Endothelial cell of umbilical vein (primary cell): Measurements from ENCODE around the gene FABP7. TPM values are rescaled to one million over a fixed set of nuclear protein-coding genes. Genes with fewer than 3 reads are reported as not detected.

ENCODE experiments used
- BruUV-seq: library from RNA; stranded (reverse); fragments of 400-500 nt; replicated peaks from 2 replicates; lab custom pipeline; 2021; lab: Mats Ljungman, UMichigan
- CTCF ChIA-PET: fragments of 300-600, 350-600 bp; sonication (Branson Sonifier 250); formaldehyde crosslinking; loops from one replicate; lab custom pipeline; 2021; ENCODE audit warnings: antibody characterized with exemption, inconsistent platforms; lab: Charles Lee
- POLR2A ChIA-PET: fragments of 300-600, 350-600 bp; sonication (Branson Sonifier 250); formaldehyde crosslinking; loops from one replicate; lab custom pipeline; 2021; ENCODE audit warnings: antibody characterized with exemption, inconsistent platforms; lab: Charles Lee
- DNase-seq: peaks from one replicate; pipeline ENCODE4 v3.0.0-alpha.2; 2011; ENCODE audit warnings: low read depth, low spot score
- FAIRE-seq: peaks from 2 replicates; lab custom pipeline; 2011; peaks lifted over from hg19 to GRCh38; lab: Jason Lieb, UNC
- H2AFZ ChIP-seq: 2 replicates; pipeline ENCODE4 v1.6.0; 2012; ENCODE audit warnings: low read depth, low read length, control low read depth, inconsistent platforms
- H3K27ac ChIP-seq: 2 replicates; pipeline ENCODE4 v1.5.1; 2011; ENCODE audit warnings: low read depth, mild to moderate bottlenecking, control low read depth, low read length, moderate library complexity; ENCODE audit not compliant: insufficient read depth
- H3K27me3 ChIP-seq, 2 experiments: 2 replicates each; pipeline versions ENCODE4 v1.6.0 to v1.6.1; 2011; ENCODE audit warnings: low read length in 2 of 2, mixed read lengths in 1 of 2; ENCODE audit not compliant: control insufficient read depth in 2 of 2, insufficient read depth in 2 of 2
- H3K36me3 ChIP-seq, 2 experiments: 2 replicates in 1 of 2; 3 replicates in 1 of 2; pipeline ENCODE4 v1.5.1; 2011; ENCODE audit warnings: low read length in 2 of 2, mild to moderate bottlenecking in 1 of 2, moderate library complexity in 1 of 2; ENCODE audit not compliant: control insufficient read depth in 2 of 2, insufficient read depth in 2 of 2; ENCODE audit errors: extremely low read depth in 1 of 2
- H3K4me1 ChIP-seq: 3 replicates; pipeline ENCODE4 v1.5.1; 2011; ENCODE audit warnings: mild to moderate bottlenecking, low read length; ENCODE audit not compliant: control insufficient read depth, insufficient read depth; ENCODE audit errors: extremely low read depth
- H3K4me2 ChIP-seq: 2 replicates; pipeline ENCODE4 v1.6.1; 2011; ENCODE audit warnings: low read length, control low read depth, mixed read lengths; ENCODE audit not compliant: insufficient read depth
- H3K4me3 ChIP-seq, 3 experiments: fragments of 200-600 bp in 1 of 3; sonication (generic), shearing (Covaris generic) in 1 of 3; replicated peaks in 1 of 3; 2 replicates each; pipeline ENCODE4 v1.5.1; 2011 to 2016; ENCODE audit warnings: control low read depth in 3 of 3, low read length in 3 of 3, mild to moderate bottlenecking in 2 of 3, inconsistent platforms in 1 of 3, low read depth in 1 of 3, moderate library complexity in 1 of 3; ENCODE audit not compliant: insufficient read depth in 1 of 3
- H3K79me2 ChIP-seq: 2 replicates; pipeline ENCODE4 v1.6.0; 2012; ENCODE audit warnings: low read length, inconsistent platforms; ENCODE audit not compliant: control insufficient read depth, insufficient read depth
- H3K9ac ChIP-seq: replicated peaks from 2 replicates; pipeline ENCODE3; 2011; ENCODE audit warnings: low read length, control low read depth; ENCODE audit not compliant: insufficient read depth; ENCODE audit errors: extremely low read depth
- H3K9me1 ChIP-seq: replicated peaks from 3 replicates; pipeline ENCODE4 v1.6.0; 2011; ENCODE audit warnings: mild to moderate bottlenecking, low read length; ENCODE audit not compliant: control insufficient read depth, insufficient read depth; ENCODE audit errors: extremely low read depth
- H3K9me3 ChIP-seq: replicated peaks from 2 replicates; pipeline ENCODE4 v1.5.1; 2012; ENCODE audit warnings: low read length, inconsistent platforms; ENCODE audit not compliant: control insufficient read depth, insufficient read depth
- H4K20me1 ChIP-seq: replicated peaks from 2 replicates; pipeline ENCODE3; 2011; ENCODE audit warnings: mild to moderate bottlenecking, low read length; ENCODE audit not compliant: control insufficient read depth, insufficient read depth; ENCODE audit errors: extremely low read depth
- GATA2 ChIP-seq: IDR thresholded peaks from 2 replicates; pipeline ENCODE4 v1.7.0; 2011; ENCODE audit warnings: low read depth, mild to moderate bottlenecking, moderate library complexity, mixed read lengths, low read length; ENCODE audit not compliant: insufficient read length, insufficient read depth
- dilution Hi-C: fragments of 300-500 bp; cut with MboI; formaldehyde crosslinking; loops from one replicate; pipeline ENCODE4 v1.15.0; 2019; ENCODE audit warnings: low sequenced_read_pairs; ENCODE audit not compliant: extremely low pct_ligation_motif_present
- intact Hi-C: fragments of 100-400 bp; cut with micrococcal nuclease; formaldehyde crosslinking; loops from one replicate; pipeline ENCODE4 v1.10.0; 2022
- polyA plus RNA-seq, 4 experiments: library from polyadenylated mRNA; depleted of rRNA in 3 of 4; stranded (reverse) in 3 of 4; unstranded in 1 of 4; fragments of >200 nt; gene quantifications; 2 replicates each; pipeline versions ENCODE4 v1.2.1 to v1.2.3, GENCODE V29; 2011 to 2012; ENCODE audit warnings: missing spikeins in 1 of 4
- total RNA-seq: library from RNA; stranded (reverse); gene quantifications from 2 replicates; pipeline ENCODE4 v1.2.3, GENCODE V29; 2021
- TF ChIP-seq, protein P1 (sequence below), 2 donors: IDR thresholded peaks; 1 replicate in 1 of 2; 2 replicates in 1 of 2; pipeline ENCODE4 v1.5.1; 2011; ENCODE audit warnings: low read length in 2 of 2, mild to moderate bottlenecking in 2 of 2, moderate library complexity in 2 of 2, control low read depth in 1 of 2, inconsistent platforms in 1 of 2, low read depth in 1 of 2; ENCODE audit not compliant: insufficient read depth in 1 of 2; ENCODE audit errors: extremely low read depth in 1 of 2

FABP7 gene
- total and polyA plus RNA-seq, 2 donors (not counting 3 experiments of a cell fraction or from before 2014, with no cell fraction given): not detected

DNA sequence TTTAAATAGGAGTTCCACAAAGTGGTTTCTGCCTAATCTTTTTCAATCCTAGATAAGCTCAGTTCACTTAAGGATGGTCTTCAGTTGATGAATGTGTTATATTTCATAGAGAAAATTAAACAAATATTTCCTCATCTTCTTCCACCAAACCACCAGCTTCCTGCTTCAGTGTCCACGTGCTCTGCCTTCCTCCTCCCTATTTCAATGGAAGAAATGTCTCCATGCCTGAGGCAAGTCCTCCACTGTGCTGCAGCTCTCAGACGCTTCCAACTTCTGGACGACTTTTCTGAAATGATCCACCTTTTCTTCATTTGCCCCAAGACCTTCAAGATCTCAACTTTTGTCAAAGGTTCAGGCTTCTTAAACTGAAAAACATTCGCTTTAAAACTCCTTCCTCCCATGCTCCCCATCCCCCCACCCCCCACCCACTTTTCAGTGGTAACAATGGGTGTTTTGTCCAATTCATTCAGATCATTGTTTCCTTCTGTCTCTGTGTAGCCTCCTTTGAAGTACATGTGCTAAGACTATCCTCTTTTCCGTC is 25.3 kb upstream of the FABP7 start:
- H3K79me2 ChIP-seq: no peaks in the 10 kb centered on the region
- no peak for TF ChIP-seq GATA2
- H3K4me1 ChIP-seq: no peaks in the 10 kb centered on the region
- ChIA-PET POLR2A (no interaction called here), CTCF (interaction anchor here (0.7 kb wide), 1 partner anchor 23 kb away, joined by 3 read pairs; no protein-coding TSS in a partner anchor)
- H4K20me1 ChIP-seq: no peaks in the 10 kb centered on the region
- BruUV-seq: no TSS peak
- H3K9me1 ChIP-seq: no peaks in the 10 kb centered on the region
- H3K27me3 ChIP-seq: peaks cover 0 to 3% of the 10 kb centered on the region in 2 experiments
- no peak overlapping the region for H3K9ac ChIP-seq
- no peak overlapping the region for H3K4me3 ChIP-seq
- no peak overlapping the region for H2AFZ ChIP-seq
- DNase-seq: no peak
- no peak overlapping the region for H3K27ac ChIP-seq
- dilution Hi-C loops: no loop called here
- H3K9me3 ChIP-seq: no peaks in the 10 kb centered on the region
- intact Hi-C loops: no loop called here
- no peaks in the 10 kb centered on the region for H3K36me3 ChIP-seq
- H3K4me2 ChIP-seq: no peak overlapping the region
- no peak for FAIRE-seq

DNA sequence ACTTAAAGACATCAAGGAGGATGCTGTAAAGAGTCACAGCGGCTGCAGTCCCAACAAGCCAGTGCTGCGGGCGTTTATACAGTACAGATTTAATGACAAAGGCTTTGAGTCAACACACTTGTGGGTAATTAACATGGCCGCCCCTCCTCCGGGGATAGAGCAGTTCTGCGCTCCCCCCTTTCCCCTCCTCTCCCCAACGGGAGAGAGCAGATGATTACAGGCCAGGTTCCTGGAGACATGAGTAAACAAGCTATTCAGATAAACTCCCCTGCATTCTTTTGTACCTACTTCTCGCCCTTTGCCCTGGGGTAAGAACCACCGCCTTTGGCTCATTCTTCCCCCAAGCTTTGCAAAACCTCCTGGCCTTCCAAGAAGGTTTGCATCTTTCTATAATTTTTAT is 23.6 kb upstream of the FABP7 start:
- Histone ChIP-seq H3K36me3 (no peaks in the 10 kb centered on the region), H3K9ac (no peak overlapping the region), H3K4me3 (no peak overlapping the region), H3K79me2 (no peaks in the 10 kb centered on the region), H3K27ac (no peak overlapping the region), H3K27me3 (no peaks in the 10 kb centered on the region), H3K4me2 (no peak overlapping the region), H3K9me1 (no peaks in the 10 kb centered on the region), H3K4me1 (no peaks in the 10 kb centered on the region), H4K20me1 (no peaks in the 10 kb centered on the region), H3K9me3 (no peaks in the 10 kb centered on the region), H2AFZ (no peak overlapping the region)
- CTCF ChIA-PET: no interaction called here
- TF ChIP-seq, protein P1, sequence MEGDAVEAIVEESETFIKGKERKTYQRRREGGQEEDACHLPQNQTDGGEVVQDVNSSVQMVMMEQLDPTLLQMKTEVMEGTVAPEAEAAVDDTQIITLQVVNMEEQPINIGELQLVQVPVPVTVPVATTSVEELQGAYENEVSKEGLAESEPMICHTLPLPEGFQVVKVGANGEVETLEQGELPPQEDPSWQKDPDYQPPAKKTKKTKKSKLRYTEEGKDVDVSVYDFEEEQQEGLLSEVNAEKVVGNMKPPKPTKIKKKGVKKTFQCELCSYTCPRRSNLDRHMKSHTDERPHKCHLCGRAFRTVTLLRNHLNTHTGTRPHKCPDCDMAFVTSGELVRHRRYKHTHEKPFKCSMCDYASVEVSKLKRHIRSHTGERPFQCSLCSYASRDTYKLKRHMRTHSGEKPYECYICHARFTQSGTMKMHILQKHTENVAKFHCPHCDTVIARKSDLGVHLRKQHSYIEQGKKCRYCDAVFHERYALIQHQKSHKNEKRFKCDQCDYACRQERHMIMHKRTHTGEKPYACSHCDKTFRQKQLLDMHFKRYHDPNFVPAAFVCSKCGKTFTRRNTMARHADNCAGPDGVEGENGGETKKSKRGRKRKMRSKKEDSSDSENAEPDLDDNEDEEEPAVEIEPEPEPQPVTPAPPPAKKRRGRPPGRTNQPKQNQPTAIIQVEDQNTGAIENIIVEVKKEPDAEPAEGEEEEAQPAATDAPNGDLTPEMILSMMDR (IDR thresholded peaks at IDR 0.05; ENCODE audit: extremely low read depth in 1 of 2, insufficient read depth in 1 of 2, low read depth in 1 of 2, low read length in 2 of 2): no peak
- no TSS peak for BruUV-seq
- dilution Hi-C loops (no loop called here), intact Hi-C loops (no loop called here)
- POLR2A ChIA-PET: no interaction called here
- DNase-seq (no peak), FAIRE-seq (no peak)
